ENCODE results near the gene SH3BGRL. TPM values are rescaled to one million over a fixed set of nuclear protein-coding genes. Genes with fewer than 3 reads are reported as not detected.

SH3BGRL gene
- total RNA-seq, 4 donors from 2014 or later = 11.2 to 26.0 (median 15.0) TPM

- Histone ChIP-seq H3K4me3 (no peak overlapping the region), H3K4me1 (no peaks in the 10 kb centered on the region), H3K27ac (no peak overlapping the region), H3K27me3 (no peaks in the 10 kb centered on the region), H3K9me3 (no peaks in the 10 kb centered on the region), H3K36me3 (no peaks in the 10 kb centered on the region)
- no peak for ATAC-seq
- TF ChIP-seq POLR2A (IDR thresholded peaks at IDR 0.05) (no peak), CTCF (IDR thresholded peaks at IDR 0.05 in 4 of 5, conservative IDR thresholded peaks at IDR 0.05 in 1 of 5) (no peak)
- intact Hi-C loops (cut with DNase I; ENCODE audit: low total_unique reads) = no loop called here
- DNase-seq = no peak
- in situ Hi-C loops (cut with MboI; ENCODE audit: low sequenced_read_pairs in 4 of 4) = no loop called here
Observed at GRCh38 chrX:81206476-81206875, 4.6 kb downstream of the SH3BGRL start.

- Histone ChIP-seq H3K27me3 (no peaks in the 10 kb centered on the region), H3K4me3 (no peak overlapping the region), H3K4me1 (no peaks in the 10 kb centered on the region), H3K27ac (no peak overlapping the region), H3K36me3 (no peaks in the 10 kb centered on the region), H3K9me3 (no peaks in the 10 kb centered on the region)
- DNase-seq (no peak), ATAC-seq (no peak)
- in situ Hi-C loops (cut with MboI; ENCODE audit: low sequenced_read_pairs in 4 of 4) = no loop called here
- TF ChIP-seq POLR2A (IDR thresholded peaks at IDR 0.05) (no peak), CTCF (IDR thresholded peaks at IDR 0.05 in 4 of 5, conservative IDR thresholded peaks at IDR 0.05 in 1 of 5) (no peak)
- intact Hi-C loops (cut with DNase I; ENCODE audit: low total_unique reads) = no loop called here
Observed at GRCh38 chrX:81208916-81209315, 7.0 kb downstream of the SH3BGRL start.

GRCh38 chrX:81215685-81216084 is 13.8 kb downstream of the SH3BGRL start:
- H3K27me3 ChIP-seq = no peaks in the 10 kb centered on the region
- no peak overlapping the region for H3K4me3 ChIP-seq
- H3K36me3 ChIP-seq = no peaks in the 10 kb centered on the region
- H3K27ac ChIP-seq = no peak overlapping the region
- ATAC-seq = no peak
- H3K9me3 ChIP-seq = no peaks in the 10 kb centered on the region
- DNase-seq = no peak
- H3K4me1 ChIP-seq = no peaks in the 10 kb centered on the region
- no peak for TF ChIP-seq CTCF (IDR thresholded peaks at IDR 0.05 in 4 of 5, conservative IDR thresholded peaks at IDR 0.05 in 1 of 5)
- TF ChIP-seq POLR2A (IDR thresholded peaks at IDR 0.05) = no peak
- intact Hi-C loops (cut with DNase I; ENCODE audit: low total_unique reads) (no loop called here), in situ Hi-C loops (cut with MboI; ENCODE audit: low sequenced_read_pairs in 4 of 4) (no loop called here)

GRCh38 chrX:81229229-81229628 is 27.3 kb downstream of the SH3BGRL start:
- intact Hi-C loops (cut with DNase I; ENCODE audit: low total_unique reads) (no loop called here), in situ Hi-C loops (cut with MboI; ENCODE audit: low sequenced_read_pairs in 4 of 4) (no loop called here)
- no peak for TF ChIP-seq POLR2A (IDR thresholded peaks at IDR 0.05)
- TF ChIP-seq CTCF (IDR thresholded peaks at IDR 0.05 in 4 of 5, conservative IDR thresholded peaks at IDR 0.05 in 1 of 5) = no peak
- Histone ChIP-seq H3K4me1 (no peaks in the 10 kb centered on the region), H3K4me3 (no peak overlapping the region), H3K36me3 (no peaks in the 10 kb centered on the region), H3K27me3 (no peaks in the 10 kb centered on the region), H3K27ac (no peak overlapping the region), H3K9me3 (no peaks in the 10 kb centered on the region)
- DNase-seq = no peak
- ATAC-seq = no peak

- TF ChIP-seq POLR2A (IDR thresholded peaks at IDR 0.05) = no peak
- no peak for TF ChIP-seq CTCF (IDR thresholded peaks at IDR 0.05 in 4 of 5, conservative IDR thresholded peaks at IDR 0.05 in 1 of 5)
- H3K9me3 ChIP-seq = no peaks in the 10 kb centered on the region
- H3K27ac ChIP-seq = no peak overlapping the region
- H3K27me3 ChIP-seq = no peaks in the 10 kb centered on the region
- in situ Hi-C loops (cut with MboI; ENCODE audit: low sequenced_read_pairs in 4 of 4) (no loop called here), intact Hi-C loops (cut with DNase I; ENCODE audit: low total_unique reads) (no loop called here)
- DNase-seq = no peak
- no peaks in the 10 kb centered on the region for H3K4me1 ChIP-seq
- no peaks in the 10 kb centered on the region for H3K36me3 ChIP-seq
- no peak overlapping the region for H3K4me3 ChIP-seq
- ATAC-seq = no peak
Observed at GRCh38 chrX:81229901-81230300, 28.0 kb downstream of the SH3BGRL start.
